ENCODE results near the gene STEAP3.

Gene STEAP3

DNA sequence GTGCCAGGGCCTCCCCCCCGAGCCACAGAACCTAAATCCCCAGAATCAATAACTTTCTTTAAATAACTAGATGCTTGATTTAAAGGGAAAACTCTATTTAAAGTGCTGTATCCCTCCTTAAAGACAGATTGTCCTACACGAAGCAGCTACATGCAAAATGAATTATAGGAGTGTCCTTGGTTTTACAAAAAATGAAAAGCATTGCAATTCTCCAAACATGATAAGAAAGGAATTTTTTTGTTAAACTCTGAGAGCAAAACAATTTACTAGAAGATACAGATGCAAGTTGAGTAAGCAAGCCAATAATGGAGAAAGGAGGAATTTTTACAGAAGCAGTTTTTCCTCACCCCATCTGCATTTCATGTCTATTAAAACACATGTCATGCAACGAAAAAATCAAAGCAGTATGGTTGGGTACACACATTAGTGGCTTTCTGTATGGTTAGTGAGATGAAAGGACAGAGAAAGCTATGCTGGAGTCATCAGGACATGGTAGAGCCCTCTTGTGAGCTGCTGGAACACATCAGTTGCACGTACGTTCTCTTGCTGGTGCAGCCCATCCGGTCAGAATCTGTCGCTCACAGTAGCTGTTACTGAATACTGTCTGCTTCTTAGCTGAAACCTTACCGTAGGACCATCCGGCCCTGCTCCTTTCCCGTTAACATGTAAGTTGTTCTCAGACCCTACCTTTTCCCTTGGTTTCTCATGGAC, 25.9 kb upstream of the STEAP3 start:
- DNase-seq (ENCODE audit: low spot score), result no peak

DNA sequence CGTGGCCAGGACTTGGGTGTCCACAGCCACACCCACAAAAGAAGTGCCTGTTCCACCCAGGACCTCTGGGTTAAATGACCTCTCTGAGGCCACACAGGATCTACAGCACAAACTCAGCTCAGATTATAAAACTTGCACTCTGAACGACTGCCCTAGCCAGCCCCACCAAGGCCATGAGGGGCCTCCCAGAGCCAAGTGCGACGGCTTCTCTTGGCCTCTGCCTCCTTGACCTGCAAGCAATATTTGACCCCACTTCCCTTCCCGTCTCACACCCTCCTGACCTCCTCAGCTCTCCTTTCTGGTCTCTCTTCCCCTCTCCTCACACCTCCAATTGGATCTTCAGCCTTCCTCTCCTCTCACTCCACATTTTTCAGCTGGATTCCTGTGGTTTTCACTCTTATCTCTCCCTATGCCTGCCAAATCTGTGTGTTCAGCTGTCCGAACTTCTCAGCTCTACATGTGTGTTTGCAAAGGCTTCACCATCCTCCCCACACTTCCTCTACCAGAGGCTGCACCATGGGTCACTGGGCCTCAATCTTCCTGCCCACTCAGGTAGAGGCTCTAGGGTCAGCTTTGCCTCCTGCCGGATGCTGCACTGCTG, 25.3 kb upstream of the STEAP3 start:
- no peak for DNase-seq (ENCODE audit: low spot score)

DNA sequence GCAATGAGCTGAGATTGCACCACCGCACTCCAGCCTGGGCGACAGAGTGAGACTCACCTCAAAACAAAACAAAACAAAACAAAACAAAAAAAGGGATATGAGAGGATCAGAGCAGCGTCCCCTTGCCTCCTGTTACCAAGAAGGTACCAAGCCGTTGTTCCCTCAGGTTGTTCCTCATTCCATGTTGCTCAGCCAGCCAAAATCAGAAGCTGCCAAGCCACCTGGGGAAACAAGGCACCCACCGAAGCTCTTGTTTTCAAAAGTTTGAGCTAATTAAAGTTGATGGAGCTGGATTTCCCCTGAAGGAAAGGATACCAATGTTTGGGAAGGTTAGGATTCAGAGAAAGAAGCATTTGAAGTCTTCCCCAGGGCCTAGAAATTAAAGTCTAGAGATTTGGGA, 21.8 kb upstream of the STEAP3 start:
- no peak for DNase-seq (ENCODE audit: low spot score)

DNA sequence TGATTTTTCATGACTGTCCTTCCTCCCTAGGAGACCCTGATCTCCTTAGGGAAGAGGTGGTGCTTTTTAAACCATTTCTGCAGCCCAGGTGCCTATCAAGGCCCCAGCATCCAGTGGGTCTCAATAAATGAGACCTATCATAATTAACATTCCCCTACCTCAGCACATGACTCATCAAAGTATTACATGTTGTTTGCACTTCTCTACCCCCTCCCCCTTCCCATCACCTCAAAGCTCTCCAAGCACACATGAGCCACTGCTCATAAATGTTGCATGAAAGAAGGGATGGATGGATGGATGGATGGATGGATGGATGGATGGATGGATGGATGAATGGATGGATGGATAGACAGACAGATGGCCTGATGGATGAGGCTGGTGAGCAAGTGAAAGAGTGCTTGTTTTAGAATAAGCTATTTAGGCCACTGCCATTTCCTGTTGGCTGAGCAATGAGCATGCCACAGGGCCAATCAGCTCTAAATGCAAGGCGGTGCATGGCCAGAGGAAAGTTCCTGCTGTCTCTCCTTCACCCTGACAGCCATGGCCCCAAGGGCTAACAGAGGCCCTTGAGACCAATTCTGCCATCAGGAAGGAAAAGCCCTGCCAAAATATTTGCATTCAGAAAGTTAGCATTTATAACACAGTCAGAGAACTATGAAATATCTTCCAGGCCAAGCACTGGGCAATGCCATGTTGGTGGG, 20.9 kb upstream of the STEAP3 start:
- DNase-seq (ENCODE audit: low spot score), result no peak

DNA sequence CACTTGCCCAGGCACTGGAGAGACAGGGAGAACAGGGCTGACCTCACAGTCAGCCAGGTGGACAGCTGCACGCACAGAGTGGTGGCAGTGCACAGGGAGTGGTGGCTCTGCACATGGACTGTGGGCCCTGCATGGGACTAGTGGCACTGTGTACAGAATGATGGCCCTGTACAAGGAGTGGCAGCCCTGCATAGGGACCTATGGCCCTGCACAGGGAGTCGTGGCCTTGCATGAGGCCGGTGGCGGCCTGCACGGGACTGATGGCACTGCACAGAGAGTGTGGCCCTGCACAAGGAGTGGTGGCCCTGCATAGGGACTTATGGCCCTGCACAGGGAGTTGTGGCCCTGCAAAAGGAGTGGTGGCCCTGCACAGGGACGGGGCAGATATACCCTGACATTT, 19.1 kb upstream of the STEAP3 start:
- DNase-seq (ENCODE audit: low spot score), result no peak

DNA sequence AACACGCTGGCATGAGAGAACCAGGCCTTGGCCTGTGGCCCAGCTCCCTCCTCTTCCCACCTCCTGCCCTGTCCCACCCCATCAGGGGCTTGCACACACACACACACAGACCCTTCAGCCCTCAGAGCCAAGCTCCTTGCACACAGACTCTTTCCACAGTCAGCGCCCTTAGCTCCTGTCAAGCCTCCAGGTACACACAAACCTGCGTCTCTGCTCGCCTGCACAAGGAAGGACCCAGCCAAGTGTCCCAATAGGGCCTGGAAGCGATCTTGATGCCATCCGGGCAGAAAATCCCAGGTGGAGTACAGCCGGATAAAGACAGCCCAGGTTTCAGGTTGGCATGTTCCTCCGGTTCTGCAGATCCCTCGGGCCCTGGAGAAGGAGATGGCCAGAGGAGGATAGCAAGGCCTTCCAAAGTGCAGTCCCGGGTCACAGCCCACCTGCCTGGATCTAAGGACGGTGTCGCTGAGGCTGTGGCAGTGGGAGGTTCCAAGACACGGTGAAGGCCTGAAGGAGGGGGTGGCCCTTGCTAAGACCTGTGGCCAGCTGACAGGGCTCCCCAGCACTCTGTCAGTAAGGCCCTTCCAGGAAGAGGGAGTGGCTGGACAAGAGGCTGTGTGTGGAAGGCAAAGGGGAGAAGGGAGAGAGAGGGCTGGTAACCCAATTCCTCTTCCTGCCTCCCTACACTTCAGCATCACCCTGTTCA, 18.5 kb upstream of the STEAP3 start:
- DNase-seq (ENCODE audit: low spot score), result no peak

DNA sequence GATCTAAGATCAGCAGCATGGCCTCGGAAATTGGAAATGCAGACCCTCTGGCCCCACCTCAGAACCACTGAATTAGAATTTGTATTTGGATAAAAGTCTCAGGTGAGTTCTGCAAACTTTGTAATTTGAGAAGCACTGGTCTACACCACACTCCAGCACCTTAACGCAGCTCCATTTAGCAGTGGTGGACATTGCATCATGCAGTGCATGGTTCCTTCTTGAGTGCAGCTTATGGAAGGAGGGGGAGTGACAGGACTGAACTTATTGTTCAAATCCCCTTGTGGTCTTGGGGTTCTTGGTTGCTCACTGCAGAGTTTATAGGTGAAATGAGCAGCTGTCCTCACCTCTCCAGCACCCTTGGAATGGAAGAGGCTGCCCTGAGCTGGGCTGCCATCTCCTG, 17.4 kb upstream of the STEAP3 start:
- DNase-seq (ENCODE audit: low spot score), result no peak

DNA sequence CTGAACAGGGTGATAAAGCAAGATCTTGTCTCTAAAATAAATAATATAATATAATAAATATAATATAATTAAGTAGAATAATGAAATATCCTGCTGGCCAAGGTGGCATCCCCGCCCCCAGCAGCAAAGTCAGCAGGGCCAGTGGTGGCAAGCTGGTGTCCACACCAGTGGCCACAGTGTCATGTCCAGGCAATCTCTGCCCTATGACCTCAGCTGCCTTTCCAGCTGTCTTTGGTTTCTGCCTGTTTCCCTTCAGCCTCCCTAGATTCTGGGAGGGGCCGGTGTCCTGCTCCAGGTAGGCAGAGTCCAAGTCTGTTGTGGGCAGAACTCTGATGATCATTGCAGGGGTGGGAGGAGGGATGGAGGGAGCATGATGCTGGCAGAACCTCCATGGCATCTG, 16.2 kb upstream of the STEAP3 start:
- DNase-seq (ENCODE audit: low spot score), result no peak

DNA sequence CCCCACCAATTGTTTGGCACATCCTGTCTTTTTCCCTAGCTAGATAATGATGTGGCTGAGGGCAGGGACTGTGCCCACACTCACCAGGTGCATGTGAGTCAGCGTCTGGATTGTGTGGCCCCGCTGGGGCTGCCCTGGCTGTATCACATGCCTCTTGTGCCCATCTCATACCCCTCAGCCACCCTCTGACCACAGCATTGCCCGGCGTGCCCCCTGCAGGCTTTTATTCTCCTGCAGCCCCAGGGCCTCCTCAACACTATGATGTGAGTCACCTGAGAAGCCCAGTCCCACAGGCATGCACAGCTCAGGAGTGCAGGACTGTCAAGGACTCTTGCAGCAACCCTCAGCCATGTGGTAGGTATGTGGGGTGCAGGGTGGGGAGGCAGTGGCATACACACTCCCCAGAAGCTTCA, 14.8 kb upstream of the STEAP3 start:
- DNase-seq (ENCODE audit: low spot score), result no peak

DNA sequence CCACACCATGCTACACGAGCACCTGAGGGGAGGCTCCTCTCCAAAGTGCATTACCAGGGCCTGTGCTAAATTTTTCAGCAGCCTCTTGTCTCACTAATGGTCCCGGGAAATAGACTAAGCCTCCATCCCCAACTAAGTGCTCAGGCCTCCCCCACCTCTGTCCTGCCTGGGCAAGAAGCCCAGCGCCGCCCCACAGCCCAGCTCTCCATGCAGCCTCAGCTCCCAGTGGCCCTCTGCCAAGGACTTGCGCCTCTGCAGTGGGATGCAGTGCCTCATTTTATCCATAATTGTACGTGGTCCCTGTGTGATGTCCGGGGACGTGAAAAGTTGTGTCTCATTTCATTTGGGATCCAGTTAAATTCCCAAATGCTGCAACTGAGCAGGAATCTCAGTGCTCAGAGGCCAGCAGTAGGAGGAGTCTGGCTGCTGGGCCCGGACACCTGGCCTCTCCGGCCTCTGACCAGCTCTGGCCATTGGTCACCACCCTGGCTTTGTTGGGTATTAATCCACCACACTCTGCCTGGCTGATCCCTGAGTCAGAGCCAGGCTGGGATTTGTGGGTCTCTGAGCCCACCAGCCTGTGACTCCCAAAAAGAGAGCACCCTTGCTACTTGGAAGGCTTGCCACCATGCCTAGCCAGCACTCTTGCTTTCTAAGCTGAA, 11.4 kb upstream of the STEAP3 start:
- DNase-seq (ENCODE audit: low spot score), result no peak

DNA sequence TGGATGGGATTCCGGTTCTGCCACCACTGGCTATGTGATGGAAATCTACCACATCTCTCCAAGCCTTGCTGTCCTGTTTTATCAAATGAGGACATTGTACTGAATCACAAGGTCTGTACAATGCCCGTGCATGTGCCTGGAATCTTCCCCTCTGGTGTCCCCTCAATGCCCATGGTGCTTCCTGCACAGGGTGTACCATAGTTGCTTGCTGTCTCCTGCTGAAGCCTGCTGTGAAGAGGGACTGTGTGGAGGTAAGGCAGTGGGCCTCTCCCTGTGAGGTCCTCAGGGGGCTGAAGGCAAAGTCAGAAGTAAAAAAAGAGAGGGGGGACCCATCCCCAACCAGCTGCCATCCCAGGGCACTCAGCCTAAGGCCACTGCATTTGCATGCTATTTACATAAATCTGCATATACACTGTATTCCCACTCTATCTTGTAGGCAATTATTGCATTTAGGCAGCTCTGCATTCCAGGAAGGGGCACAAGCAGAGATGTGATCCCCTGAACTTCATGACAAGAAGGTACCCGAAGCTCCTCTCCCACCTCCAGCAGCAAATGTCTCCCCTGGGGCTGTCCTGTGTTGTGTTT, 9.1 kb upstream of the STEAP3 start:
- DNase-seq (ENCODE audit: low spot score), result no peak

DNA sequence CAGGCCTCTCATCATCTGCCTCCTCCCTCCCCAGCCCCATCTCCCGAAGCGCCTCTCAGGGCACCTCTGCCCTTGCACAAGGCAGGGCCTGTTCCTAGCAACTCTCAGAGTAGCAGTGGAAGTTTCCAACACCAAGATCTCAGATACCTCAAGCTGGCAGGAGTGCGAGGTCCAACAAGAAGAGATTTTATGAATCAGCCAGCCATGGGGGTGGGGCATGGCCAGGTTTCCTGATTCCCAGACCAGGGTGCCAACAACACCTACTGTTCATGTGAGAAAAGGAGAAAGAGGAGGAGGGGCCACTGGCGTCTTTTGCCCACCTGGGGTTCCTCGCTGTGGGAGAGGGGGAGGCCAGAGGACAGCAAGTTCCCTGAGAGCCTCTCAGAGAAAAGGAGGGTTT, 6.6 kb upstream of the STEAP3 start:
- DNase-seq (ENCODE audit: low spot score), result no peak

DNA sequence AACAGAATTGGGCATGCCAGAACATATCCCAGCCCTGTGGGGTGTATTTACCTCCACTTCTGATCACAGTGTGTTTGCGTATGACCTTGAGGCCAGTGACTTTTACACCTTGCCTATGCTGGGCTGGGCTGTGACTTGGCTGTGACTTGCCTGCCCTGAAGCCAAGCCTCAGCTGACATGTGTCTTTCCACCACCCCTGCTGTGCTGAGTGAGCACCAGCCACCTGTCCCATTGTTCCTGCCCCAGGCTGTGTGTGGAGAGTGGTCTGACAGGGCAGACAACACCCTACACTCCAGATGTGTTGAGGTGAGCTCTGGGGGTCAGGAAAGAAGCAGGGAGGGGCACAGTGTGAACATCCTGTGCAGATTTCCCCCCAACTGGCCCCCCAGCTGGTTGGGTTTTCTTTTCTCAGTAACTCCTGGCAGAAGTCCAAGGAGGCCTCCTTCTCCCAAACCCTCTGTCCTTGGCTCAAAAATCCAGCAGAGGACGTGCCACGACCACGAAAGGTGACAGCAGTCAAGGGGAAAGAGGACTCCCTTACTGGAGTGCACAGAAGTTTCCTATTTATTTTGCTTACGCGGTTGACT, 5.1 kb upstream of the STEAP3 start:
- DNase-seq (ENCODE audit: low spot score), result peak; percentile 27

DNA sequence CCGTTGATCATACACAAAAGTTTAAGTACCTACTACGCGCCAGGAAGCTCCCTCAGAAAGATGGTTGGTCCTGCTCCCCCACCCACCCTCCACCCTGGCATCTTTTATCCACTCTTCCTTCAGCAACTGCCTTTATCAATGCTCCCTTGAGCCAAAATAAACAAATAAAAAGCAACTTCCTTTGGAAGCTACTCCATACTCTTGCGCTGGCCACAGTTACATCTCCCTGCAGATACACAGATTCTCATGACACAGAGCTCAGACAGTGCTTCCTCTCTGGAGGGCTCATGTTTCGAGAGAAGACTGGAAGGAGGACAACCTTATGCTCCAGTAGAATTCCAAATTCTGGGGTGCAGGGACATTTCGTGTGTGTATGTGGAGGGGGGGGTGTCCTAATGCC, 3.8 kb upstream of the STEAP3 start:
- DNase-seq (ENCODE audit: low spot score), result no peak

DNA sequence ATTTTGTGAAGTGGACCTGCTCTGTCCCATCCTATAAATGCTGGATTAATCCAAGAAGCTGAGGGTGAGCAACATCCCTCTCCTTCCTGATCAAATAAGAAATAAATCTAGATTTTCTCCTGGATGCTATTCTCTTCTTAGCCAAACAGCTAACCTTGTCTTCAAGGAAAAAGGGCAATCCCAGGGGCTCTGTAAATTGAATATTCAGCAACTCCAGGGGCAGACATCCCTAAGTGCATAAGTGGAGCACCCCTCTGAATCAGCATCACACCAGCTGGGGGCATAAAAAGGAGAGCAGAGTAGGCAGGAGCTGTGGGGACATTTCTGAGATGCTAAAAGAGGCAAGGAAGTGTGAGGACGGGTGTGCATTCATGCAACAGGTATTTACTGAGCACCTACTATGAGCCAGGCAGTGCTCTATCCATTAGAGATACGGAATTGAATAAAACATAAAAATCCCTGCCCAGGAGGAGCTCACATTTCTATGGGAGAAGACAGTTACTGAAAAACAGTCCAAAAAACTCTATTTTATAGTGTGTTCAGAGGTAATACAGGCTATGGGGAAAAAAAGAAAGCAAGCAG, 2.8 kb upstream of the STEAP3 start:
- no peak for DNase-seq (ENCODE audit: low spot score)

DNA sequence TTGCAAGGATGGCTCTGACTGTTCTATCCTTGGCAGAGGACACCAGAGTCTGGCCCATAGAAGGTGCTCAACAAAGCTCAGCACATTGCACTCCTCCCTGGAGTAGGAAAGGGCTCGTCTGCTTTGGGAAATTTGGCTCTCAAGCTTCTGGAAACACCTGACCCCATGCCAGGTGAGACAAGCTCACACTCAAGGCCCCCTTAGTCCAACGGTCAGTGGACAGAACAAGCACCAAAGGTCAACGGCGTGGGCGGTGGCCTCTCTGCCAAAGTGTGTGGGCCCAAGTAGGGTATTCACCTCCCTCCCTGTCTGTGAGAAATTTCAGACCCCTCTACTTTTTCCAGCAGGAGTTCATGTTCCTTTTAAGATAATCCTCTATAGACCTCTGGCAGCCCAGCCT, 2.0 kb upstream of the STEAP3 start:
- no peak for DNase-seq (ENCODE audit: low spot score)

DNA sequence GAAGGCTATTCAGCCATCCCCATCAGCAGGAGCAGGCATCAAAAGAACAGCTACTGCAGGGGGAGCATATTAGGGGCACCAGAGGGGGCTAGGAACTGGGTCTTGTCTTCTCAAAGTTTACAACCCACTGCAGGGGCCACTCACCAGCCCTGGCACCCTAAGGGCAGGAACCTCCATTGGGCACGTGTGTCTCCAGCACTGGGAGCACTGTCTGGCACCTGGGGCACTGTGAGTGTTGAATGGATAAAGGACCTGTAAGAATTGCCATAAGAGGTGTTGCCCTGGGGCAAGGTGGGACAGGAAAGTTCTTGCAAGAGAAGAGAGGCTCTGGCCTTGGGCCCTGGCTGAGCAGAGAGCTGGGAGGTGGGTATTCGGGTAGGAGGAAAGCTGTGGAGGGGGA, 1.4 kb upstream of the STEAP3 start:
- DNase-seq (ENCODE audit: low spot score), result no peak

DNA sequence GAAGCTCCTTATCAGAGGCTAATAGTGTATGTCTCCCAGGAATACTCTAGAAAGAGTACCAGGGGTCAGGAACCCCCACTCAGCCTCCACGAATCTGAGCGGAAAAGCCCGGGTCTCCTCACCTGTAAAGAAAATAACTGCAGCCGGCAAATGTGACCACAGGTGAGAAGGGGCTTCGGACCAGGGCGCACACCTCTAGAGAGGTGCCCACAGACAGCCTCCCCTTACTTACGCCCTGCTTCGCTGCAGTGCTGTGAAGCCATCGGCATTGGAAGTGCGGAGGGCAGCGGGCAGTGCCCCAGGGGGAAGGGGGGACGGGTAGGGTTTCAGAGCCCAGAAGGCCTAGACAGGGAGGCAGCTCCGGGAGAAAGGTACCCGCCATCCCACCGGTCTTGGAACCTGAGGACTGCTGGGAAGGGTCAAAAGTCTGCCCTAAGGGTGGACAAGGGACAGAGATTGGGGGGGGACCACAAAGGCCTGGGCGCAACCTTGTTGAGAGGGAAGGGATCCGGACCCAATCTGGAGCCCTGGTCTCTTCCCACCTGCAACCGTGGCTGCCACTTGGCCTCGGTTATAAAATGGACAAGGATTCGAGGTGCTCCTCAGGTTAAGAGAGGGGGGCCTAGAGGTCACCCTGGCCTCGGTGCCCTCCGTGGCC, 642 bp upstream of the STEAP3 start:
- no peak for DNase-seq (ENCODE audit: low spot score)

DNA sequence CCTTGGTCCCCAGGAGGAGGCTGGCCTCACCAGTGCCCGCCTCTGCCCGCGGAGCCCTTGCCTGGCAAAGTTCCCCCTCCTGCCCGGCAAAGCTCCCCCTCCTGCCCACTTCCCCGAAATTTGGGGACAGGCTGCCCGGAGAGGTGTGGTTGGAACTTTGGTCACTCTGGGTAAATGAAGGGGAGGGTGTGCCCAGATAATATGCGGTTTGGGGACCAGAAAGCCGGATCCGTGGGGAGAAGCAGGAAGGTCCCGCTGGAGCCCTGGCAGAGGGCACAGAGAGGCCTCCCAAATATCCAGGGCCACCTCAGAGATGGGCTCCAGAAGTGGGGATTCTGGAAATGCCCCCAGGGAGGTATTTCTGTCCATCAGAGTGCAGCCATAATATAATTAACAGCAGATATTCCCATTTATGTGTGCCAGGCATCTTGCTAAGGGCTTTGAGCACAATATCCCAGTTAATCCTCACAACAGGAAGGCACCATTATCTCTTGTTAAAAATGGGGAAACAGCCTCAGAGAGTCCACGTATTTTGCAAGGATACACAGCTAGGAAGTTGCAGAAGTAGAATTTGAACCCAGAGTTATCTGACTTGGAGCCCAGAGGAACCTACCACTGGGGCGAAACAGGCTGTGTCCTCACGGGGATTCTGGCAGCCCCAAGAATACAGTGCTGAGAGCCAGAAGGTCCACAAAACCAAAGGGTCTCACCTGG, 914 bp downstream of the STEAP3 start:
- no peak for DNase-seq (ENCODE audit: low spot score)
